Measurements from ENCODE around the gene HMCN1.

Gene HMCN1
- 10.1 reads per million, percentile 32 among the genes with 10 or more reads in this experiment for total RNA-seq

DNA sequence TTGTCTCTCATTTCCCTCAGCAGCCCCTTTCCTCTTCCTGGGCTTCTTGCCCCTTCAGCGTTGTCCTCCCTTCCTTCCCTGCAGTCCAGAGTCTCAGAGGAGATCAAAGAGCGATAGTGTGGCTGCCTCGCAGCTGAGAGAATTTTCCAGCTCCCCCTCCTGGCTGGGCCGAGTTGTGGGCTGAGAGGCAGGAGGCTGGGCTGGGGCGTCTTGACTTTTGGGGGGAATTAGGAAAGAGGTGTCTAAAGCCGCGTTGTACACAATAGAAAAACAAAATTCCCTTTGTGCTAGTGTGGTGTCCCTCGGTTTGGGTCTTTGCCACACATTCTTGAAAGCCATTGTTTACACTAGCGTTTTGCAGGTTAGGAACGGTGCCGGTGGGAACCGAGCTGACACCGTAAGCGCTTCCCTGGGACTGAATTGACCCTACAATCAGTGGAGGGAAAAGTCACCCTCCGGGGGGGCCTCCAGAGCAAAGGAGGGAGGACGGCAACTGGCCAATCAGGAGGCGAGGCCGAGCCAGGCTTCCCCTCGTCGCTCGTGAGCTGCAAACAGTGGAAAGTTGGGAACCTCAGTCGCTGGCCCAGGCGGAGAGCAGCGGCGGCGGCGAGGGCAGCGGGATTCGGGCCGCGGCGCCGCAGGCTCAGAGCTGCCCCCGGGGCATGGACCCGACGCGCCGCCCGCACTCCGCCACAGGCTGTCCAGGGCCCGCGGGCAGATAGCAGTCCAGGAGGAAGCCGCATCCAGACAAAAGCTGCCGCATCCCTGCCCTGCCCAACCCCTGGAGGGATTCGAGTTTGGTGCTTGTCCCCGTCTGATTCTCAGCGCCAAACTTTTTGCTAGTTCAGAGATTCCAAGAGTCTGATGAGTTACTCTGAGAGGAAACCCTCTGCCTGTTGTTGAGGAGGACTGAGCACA, at the start of gene HMCN1:
Gene HMCN1, plus strand, starts transcription at position 574 of the 918 bp plus-strand sequence. CDS start 389 bp downstream, outside the sequence.
- DNase-seq: no peak

DNA sequence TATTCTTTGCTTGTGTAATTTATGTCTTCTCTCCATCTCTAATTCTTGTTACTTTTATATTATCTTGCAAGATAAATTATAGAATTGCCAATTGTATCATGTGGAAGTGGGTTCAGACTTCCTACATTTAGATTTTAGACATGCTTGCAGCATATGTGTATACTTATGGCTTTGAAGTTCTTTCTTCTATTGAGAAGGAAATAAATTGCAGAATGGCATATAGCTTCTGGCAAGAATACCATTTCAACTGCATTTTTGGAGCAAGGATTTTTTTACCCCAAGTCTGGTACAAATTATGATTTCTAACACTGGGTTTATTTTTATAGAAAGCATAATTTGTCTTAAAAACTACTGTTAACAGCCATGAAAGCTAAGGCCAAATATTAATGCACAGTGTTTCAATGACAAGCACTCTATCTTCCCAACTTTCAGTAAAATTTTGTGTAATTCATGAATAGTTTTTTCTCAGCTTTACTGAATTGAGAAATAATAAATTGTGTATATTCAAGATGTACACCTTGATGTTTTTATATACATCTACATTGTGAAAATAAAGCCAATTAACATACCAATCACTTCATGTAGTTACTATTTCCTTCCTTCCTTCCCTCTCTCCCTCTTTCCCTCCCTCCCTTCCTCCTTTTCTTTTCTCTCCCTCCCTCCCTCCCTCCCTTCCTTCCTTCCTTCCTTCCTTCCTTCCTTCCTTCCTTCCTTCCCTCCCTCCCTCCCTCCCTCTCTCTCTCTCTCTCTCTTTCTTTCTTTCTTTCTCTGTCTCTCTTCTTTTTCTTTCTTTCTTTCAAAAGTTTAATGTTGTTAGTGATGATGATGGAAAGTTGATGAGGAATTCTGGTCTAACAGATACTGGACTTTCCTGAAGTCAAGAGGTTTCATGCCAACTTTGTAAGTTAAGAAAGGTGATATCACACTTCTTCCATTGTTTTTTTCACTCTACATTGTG, 47.1 kb upstream of the HMCN1 start:
- no peak for DNase-seq

DNA sequence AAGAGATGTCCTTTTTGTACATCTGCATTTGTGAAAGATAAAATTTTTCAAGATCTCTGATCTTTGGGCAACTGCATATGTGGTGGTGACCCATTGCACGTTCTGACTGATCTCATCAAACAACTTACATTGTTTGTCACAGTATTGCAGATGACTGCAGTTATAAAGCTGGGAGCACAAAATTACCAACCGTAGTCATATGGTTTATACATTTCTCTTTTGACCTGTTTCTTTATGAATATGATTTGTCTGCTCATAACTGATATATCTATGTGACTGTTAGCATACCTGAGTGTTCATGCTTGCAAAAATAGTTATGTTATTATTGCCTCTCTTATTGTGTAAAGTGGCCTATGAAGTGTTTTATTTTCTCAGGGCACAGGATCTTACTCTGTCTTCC, 43.7 kb upstream of the HMCN1 start:
- DNase-seq: no peak

DNA sequence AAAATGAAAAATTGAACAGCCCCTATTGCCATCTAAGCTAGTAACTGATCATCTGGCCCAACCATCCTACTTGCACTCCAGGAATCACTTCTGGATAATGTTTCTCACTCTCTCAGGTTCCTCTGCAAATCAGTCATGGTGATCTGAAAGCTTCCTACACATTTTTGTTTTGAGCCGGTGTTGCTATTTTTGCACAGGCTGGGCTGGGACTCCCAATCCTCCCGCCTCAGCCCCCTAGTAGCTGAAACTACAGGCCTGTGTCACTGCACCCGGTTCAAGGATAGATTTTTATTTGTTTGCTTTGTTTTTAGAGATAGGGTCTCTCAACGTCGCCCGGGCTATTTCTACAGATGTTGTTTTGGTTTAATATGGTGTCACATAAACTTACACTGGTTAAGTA, 40.5 kb upstream of the HMCN1 start:
- DNase-seq: no peak

DNA sequence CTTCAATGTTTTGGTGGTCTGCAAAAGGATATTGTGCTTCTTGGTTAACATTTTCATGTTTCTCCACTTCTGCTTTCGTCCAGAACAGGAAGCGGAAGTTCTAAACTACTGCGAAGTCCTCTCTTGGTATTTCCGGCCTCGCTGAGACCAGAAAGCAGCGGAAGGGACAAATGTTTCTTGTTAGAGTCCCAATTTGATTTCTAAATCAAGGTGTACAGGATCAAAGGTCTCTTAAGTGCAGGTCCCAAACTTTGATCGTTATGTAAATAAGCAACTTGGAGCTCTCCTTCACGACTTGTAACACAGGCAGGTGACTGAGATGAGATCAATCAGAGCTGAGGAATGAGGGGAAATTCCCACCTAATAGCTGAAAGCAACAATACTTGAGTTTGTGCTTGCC, 40.1 kb upstream of the HMCN1 start:
- no peak for DNase-seq

DNA sequence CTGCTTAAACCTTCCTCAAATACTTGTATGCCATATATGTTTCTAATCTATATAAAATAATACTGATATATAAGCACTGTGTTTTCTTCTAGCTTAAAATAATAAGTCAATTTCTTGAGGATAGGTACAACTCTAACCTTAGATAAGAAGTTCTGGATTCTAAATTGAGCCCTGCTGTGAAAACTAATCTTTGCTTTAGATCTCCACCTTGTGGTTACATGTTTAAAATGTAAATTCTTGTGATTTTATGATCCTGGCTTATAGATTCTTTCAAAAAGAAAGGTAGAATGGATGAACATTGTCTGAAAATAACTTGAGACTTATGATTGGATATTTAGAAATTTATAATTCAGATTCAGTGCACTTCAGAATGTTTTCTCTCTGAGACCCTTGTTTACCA, 38.9 kb upstream of the HMCN1 start:
- DNase-seq: no peak

DNA sequence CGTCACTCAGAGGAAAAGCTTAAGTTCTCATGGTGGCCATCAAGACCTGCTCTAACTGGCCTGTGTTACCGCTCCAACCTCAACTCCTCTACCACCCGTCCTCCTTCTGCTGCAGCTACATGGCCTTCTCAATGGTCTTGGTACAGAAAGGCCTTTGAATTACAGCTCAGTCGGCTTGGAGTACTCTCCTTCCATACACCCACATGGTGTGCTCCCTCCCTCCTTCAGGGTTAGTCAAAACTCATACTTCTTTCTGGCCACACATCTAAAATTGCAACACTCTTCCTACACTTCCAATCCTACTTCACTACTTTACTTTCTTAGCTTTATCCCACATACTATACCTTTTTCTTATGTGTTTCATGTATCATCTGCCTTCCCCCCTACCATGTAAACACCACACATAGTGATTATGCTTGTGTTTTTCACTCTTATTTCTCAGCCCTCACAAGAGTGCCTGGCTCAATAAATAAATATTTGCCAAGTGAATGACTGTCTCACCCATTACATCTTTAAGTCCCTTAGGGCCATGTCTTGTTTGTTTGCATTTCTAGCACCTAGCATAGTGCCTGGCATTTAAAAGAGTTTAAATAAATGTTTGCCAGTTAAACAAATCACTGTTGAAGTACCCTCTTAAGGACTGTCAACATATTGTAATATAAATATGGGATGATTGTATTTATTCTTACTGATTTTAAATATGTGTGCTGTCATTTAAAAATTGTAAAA, 37.6 kb upstream of the HMCN1 start:
- DNase-seq: no peak

DNA sequence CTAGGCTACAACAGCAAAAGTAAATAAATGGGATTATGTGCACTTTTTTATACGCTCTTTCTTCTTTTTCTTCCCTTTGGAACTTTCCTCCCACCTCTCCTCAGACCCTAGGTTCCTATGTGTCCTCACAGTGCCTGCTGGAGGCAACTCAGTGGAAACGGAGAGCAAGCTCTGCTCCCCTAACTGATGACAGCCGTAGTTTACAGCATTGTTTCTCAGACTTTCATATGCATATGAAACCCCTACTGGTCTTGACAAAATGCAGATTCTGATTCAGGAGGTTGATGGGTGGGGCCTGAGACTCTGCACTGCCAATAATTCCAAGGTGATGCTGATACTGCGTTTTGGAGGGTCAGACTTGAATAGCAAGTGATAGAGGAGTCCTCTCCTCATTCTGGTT, 34.3 kb upstream of the HMCN1 start:
- no peak for DNase-seq

DNA sequence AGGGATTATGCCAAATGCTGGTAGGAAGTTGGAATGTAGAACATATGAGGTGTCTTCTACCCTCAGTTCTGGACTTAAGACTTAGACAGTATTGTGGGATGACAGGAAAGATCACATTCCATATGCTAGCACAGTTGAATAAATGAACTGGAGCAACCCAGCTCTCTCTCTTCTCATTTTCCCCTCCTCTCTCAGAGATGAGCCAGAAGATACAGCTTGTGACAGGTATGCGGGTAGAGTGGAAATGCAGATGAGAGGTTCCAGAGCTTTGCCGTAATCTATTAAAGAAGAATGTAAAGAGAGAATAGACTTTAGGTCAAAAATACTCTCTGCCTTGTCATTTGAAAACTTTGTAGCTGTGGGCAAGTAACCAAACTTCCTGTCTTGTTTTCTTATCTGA, 32.5 kb upstream of the HMCN1 start:
- no peak for DNase-seq

DNA sequence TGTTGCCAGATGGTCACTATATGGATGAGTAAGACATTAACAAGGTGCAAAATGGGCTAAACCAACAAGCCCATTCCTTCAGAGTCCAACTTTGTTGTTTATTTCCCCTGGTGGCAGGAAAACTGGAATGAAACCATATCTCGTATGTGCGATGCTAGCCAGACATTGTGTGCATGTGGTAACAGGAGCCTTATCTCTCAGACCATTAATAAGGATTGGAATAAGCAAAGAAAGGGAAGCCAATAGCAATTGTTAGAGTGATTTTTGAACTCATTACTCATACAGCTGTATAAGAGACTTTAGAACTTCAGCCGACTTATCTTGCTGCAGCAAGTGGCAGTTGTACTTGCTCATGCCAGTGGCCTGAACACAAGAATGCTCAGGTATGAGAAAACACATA, 30.0 kb upstream of the HMCN1 start:
- no peak for DNase-seq

DNA sequence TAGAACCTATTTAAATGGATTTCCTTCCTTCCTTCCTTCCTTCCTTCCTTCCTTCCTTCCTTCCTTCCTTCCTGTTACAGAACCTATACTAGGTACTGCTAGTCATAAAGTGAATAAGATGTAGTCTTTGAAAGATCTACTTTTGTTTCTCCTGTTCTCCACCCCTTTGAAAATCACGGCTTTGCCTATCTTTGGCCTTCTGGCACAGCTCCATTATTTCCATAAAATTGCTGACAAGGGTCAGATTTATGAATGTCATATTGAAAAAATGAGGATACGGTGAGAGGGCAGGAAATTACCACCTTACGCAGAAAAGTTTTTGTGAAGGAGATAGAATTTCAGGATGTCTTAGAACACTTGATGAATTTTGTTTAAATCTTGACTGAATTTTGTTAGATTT, 18.1 kb upstream of the HMCN1 start:
- DNase-seq: no peak

DNA sequence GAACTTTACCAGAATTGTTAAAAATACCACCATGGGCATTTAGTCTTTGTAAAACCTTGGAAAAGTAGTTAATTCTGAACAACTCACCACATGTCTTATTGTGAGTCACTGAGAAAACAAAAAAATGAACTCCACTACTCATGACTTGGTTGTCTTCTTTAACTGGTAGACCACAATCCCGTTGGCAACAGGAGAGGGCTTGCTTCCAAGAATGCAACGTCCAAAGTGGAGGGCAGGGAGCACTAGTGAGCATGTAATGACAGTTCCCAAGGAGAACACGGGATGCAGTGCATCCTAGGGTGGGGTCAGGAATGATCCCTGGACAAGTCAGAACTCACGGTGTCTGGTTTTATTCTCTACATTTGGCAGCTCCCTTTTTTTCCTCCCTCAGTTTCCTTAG, 15.2 kb upstream of the HMCN1 start:
- DNase-seq: no peak

DNA sequence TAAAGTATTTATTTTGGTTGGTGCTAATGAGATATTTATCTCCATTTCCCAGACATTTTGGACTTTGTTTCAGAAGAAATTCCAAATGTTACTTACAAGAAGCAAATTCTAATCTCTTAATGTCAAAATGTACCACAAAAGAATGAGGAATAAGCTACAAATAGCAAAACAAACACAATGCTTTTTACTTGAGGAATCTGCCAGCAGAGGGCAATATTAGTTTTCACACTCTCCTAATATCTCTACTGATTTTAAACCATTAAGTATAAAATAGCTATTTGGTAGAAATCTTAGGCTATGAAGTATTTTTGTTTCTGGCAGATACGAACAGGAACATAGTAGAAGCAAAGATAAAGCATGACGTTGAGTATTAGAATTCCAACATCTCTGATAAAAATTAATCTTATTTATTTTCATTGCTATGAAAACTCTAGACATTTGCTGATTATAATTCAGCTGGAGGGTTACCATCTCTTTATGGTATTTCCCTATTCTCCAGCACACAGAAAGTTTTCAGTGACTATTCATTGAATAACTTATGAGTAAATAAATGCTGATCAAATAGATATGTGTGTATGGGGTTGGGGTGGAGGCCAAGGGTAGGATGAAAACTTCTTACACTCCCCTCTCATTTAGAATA, 13.4 kb upstream of the HMCN1 start:
- no peak for DNase-seq

DNA sequence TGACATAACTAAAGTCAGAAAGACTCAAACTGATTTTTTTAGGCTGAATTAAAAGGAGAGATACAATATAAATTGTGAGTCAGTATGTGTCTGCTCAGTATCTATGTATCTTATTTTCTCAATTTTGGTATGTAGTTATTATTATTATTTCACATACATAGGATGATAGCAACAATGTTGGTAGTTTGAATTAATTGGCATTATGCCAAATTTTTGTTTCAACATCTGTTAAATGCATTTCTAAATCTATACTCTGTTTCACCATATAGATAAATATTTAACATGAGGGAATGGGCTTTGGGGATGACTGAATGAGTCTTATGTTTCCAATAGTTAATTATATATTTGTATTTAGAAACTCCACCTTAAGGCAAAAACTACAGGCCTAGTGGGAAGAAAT, 12.6 kb upstream of the HMCN1 start:
- no peak for DNase-seq

DNA sequence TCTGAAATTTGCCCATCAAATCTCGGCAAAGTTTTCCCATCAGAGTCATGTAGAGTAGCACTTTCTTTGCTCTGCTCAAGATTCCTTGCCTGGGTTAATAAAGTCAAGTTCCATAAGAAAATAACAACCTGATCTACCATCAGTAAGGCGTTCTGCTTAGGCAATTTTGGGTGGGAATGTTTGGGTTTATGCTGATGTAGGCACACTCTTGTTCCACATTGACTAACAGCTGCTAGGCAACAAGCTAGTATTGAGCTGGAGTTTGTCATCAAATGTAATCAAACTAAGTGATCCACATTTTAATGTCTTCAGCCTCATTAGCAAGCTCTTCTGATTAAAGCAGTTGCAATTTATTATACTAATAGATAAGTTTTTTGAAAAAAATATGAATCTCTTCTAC, 12.1 kb upstream of the HMCN1 start:
- no peak for DNase-seq

DNA sequence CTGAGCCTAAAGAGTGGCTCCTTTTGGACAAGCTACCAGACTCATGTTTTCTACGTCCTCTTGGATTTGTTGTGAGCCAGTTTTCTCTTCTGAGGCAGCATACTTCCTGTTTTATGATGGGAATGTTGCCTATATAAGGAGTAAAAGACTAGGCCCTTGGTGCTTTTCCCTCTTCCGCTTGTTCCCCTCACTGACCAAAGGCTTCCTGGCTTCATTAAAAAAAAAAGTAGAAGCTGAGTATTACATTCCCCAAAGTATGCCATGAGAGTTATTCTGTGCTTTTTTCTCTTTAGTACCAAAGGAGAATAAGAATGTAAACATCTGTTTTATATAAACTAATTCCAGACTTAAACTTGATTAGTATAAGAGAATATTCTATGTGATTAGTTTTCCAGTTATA, 6.5 kb upstream of the HMCN1 start:
- no peak for DNase-seq

DNA sequence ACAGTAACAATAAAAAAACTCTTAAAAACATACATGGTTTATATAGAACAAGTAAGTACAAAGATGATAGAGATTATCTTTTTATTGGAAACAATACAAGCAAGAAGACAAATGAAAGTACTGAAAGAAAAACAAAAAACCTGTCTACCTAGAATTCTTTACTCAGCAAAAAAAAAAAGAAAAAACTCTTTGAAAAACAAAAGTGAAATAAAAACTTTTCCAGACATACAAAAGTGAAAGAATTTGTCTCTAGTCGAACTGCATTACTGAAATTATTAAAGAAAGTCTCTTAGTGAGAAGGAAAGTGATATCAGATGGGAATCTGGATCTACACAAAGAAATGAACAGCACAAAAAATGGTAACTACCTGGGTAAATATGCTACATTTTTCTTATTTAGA, 2.7 kb upstream of the HMCN1 start:
- DNase-seq: no peak

DNA sequence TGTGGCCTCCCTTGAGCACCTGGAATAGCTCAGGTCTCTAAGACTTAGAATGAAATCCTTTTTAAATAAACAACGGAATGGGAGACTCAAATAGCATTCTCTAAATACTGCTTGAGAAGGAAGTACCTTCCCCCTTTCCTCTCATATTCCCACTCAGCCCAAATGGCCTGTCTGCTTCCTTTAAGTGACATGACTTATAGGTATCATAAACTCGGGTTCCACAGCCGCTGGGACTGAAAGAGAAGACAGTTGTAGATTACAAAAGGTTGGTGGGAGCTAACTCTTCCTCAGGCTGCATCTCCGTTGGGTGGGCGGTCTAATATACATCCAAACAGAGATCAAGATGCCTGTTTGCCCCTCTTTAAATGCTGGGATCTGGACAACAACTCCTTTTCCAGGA, 1.2 kb upstream of the HMCN1 start:
- no peak for DNase-seq

DNA sequence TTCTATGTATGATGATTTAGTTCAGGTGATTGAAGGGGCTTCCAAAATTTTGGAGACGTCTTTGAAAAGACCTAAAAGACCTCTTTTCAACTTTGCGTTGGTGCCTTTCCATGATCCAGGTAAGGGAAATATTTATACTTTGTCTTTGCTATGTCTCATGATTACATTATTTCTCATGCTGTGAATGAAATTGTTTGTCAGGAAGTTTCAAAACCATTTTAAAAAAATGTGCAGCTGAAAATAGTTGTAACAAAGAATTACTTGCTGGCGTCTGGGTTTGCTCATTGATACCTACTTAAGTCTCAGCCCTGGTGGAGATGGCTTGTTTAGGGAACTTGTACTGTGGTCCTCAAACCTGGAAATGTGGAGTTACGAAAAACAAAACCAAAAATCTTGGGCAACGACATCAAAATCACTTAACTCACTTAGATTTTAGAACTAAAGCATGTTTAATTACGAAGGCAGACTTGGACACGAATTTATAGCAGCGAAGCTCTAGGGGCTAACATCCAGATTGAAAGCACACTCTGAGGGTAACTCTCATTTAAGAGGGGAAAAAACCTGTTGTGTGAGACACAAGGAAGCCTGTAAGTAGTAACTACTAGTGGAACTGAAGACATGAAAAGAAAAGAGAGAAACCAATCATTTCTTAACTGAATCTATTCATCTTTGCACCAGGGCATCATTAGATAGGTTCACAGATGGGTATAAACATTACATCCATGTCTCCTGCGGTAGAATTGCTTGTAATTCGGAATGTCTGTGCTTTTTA, 924 bp downstream of the HMCN1 start:
- DNase-seq: no peak

DNA sequence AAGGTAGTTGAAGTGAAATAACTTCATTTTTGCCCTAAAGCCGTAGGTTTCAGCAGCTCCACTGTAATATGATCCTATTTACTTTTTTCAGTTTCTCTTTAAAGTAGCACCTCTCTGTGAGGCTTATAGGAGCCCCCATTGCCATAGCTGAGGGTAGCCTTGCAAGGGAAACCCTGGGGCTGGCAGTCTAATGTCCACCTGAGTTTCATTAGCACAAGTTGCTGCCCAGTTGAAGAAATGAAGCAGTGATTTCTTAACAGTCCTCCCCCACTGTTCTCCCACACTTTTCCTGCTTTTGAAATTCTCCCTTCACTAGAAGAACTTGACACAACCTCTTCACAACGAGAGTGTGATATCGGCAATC, 1.5 kb downstream of the HMCN1 start:
- no peak for DNase-seq

DNA sequence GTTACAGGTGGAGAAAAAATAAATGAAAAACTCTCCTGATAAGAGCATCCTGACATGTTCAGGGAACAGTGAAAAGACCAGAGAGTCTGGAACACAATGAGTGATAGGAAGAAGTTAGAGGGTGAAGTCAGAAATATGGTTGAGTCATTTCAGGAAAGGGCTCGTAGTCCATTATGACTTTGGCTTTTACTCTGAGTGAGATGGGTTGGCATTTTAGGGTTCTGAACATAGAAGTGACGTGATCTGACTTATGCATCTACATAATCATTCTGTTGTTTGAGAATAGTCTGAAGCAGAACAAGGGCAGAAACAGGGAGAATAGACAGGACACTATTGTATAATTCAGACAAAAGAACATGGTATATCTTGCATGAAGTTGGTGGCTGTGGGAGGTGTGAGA, 5.8 kb downstream of the HMCN1 start:
- no peak for DNase-seq

DNA sequence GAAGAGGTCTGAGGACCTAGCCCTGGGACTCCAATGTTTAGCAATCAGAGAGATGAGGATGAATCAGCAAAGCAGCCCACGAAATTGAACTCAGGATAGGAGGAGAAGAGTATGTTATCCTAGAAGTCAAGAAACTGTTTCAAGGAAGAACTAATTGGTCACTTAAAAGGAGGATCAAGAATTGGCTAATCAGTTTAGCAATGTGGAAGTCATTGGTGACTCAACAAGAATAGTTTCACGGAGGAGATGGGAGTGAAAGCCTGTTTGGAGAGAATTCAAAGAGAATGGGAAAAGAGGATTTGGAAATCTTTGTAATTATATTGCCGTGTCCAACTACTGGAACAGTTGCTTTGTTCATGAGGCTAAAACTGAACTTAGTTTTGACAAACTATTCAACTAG, 7.4 kb downstream of the HMCN1 start:
- no peak for DNase-seq
